H9 (cell line): Measurements from ENCODE around the gene CTXN1. TPM values are rescaled to one million over a fixed set of nuclear protein-coding genes. Genes with fewer than 3 reads are reported as not detected.

Experiments
- DNase-seq: peaks from one replicate; pipeline ENCODE4 v3.0.0-alpha.2; 2017
- H2AFZ ChIP-seq: one replicate; pipeline ENCODE4 v1.6.1; 2013; ENCODE audit warnings: mild to moderate bottlenecking, low read length, control low read depth, moderate library complexity
- H2AK5ac ChIP-seq: 2 replicates; pipeline ENCODE4 v1.6.1; 2013; ENCODE audit warnings: low read length, control low read depth, mixed read lengths; ENCODE audit not compliant: insufficient read length
- H2BK120ac ChIP-seq: one replicate; pipeline ENCODE4 v1.6.1; 2013; ENCODE audit warnings: low read depth, mild to moderate bottlenecking, low read length, control low read depth, inconsistent platforms; ENCODE audit not compliant: poor library complexity, severe bottlenecking
- H2BK12ac ChIP-seq: 2 replicates; pipeline ENCODE4 v1.6.1; 2013; ENCODE audit warnings: low read length, control low read depth, mixed read lengths, low read depth; ENCODE audit not compliant: insufficient read length
- H2BK15ac ChIP-seq: 2 replicates; pipeline ENCODE4 v1.6.1; 2013; ENCODE audit warnings: low read depth, low read length, control low read depth
- H2BK20ac ChIP-seq: one replicate; pipeline ENCODE4 v1.6.1; 2013; ENCODE audit warnings: low read depth, mild to moderate bottlenecking, low read length, control low read depth, inconsistent platforms; ENCODE audit not compliant: poor library complexity, severe bottlenecking
- H2BK5ac ChIP-seq: 2 replicates; pipeline ENCODE4 v1.6.1; 2013; ENCODE audit warnings: low read length, control low read depth, mixed read lengths; ENCODE audit not compliant: insufficient read length
- H3K14ac ChIP-seq: 2 replicates; pipeline ENCODE4 v1.6.1; 2013; ENCODE audit warnings: low read length, control low read depth; ENCODE audit not compliant: insufficient read depth
- H3K18ac ChIP-seq: 2 replicates; pipeline ENCODE4 v1.6.1; 2013; ENCODE audit warnings: low read depth, mild to moderate bottlenecking, mixed read lengths, low read length, control low read depth; ENCODE audit not compliant: insufficient read length
- H3K23ac ChIP-seq: 2 replicates; pipeline ENCODE4 v1.6.1; 2013; ENCODE audit warnings: low read length, control low read depth, mixed read lengths, low read depth; ENCODE audit not compliant: insufficient read length
- H3K23me2 ChIP-seq: 2 replicates; pipeline ENCODE4 v1.6.1; 2013; ENCODE audit warnings: low read depth, mild to moderate bottlenecking, mixed read lengths, low read length, control low read depth; ENCODE audit not compliant: insufficient read length, poor library complexity, severe bottlenecking
- H3K27ac ChIP-seq: 2 replicates; pipeline ENCODE4 v1.5.1; 2013; ENCODE audit warnings: low read length, control low read depth, mixed read lengths, low read depth; ENCODE audit not compliant: insufficient read length
- H3K27me3 ChIP-seq: 2 replicates; pipeline ENCODE4 v1.6.1; 2013; ENCODE audit warnings: low read length, control low read depth, inconsistent platforms; ENCODE audit not compliant: insufficient read depth
- H3K4ac ChIP-seq: 2 replicates; pipeline ENCODE4 v1.6.1; 2013; ENCODE audit warnings: low read depth, mild to moderate bottlenecking, control low read depth, inconsistent platforms, low read length, moderate library complexity
- H3K4me1 ChIP-seq: 2 replicates; pipeline ENCODE4 v1.6.1; 2013; ENCODE audit warnings: low read length, control low read depth, inconsistent platforms; ENCODE audit not compliant: insufficient read depth
- H3K4me2 ChIP-seq: 2 replicates; pipeline ENCODE4 v1.6.1; 2013; ENCODE audit warnings: low read length, control low read depth, mixed read lengths; ENCODE audit not compliant: insufficient read length, insufficient read depth
- H3K56ac ChIP-seq: 2 replicates; pipeline ENCODE4 v1.6.1; 2013; ENCODE audit warnings: low read depth, mild to moderate bottlenecking, mixed read lengths, low read length, control low read depth; ENCODE audit not compliant: insufficient read length
- H3K79me1 ChIP-seq: 2 replicates; pipeline ENCODE4 v1.6.1; 2013; ENCODE audit warnings: low read depth, mild to moderate bottlenecking, moderate library complexity, low read length, control low read depth, inconsistent platforms; ENCODE audit not compliant: insufficient read depth, poor library complexity, severe bottlenecking
- H3K79me2 ChIP-seq: 2 replicates; pipeline ENCODE4 v1.6.1; 2013; ENCODE audit warnings: low read length, control low read depth, inconsistent platforms; ENCODE audit not compliant: insufficient read depth
- H3K9ac ChIP-seq: 2 replicates; pipeline ENCODE4 v1.6.1; 2013; ENCODE audit warnings: low read length, control low read depth, mixed read lengths; ENCODE audit not compliant: insufficient read length; ENCODE audit errors: extremely low read depth
- H3K9me3 ChIP-seq: one replicate; pipeline ENCODE4 v1.6.1; 2013; ENCODE audit warnings: low read depth, low read length, inconsistent platforms; ENCODE audit not compliant: control insufficient read depth
- H3T11ph ChIP-seq: one replicate; pipeline ENCODE4 v1.6.1; 2013; ENCODE audit warnings: mild to moderate bottlenecking, low read length, control low read depth, inconsistent platforms
- H4K20me1 ChIP-seq: one replicate; pipeline ENCODE4 v1.6.1; 2013; ENCODE audit not compliant: control insufficient read depth, insufficient read length, insufficient read depth
- H4K5ac ChIP-seq: 2 replicates; pipeline ENCODE4 v1.6.1; 2013; ENCODE audit warnings: low read depth, mild to moderate bottlenecking, mixed read lengths, low read length, control low read depth; ENCODE audit not compliant: insufficient read length
- H4K8ac ChIP-seq: replicated peaks from 2 replicates; pipeline ENCODE4 v1.6.1; 2013; ENCODE audit warnings: low read length, control low read depth, mixed read lengths, low read depth; ENCODE audit not compliant: insufficient read length
- H4K91ac ChIP-seq: 2 replicates; pipeline ENCODE4 v1.6.1; 2013; ENCODE audit warnings: low read depth, mild to moderate bottlenecking, moderate library complexity, mixed read lengths, low read length, control low read depth; ENCODE audit not compliant: insufficient read length
- H3K27ac Mint-ChIP-seq, 3 experiments: 2 replicates in 2 of 3; 3 replicates in 1 of 3; pipeline ENCODE4 v1.8.0; 2020 to 2021; ENCODE audit warnings: mixed read lengths in 3 of 3, mild to moderate bottlenecking in 1 of 3, moderate library complexity in 1 of 3
- H3K27me3 Mint-ChIP-seq: 2 replicates; pipeline ENCODE4 v1.8.0; 2021; ENCODE audit warnings: low read depth, mild to moderate bottlenecking, moderate library complexity, mixed read lengths
- H3K36me3 Mint-ChIP-seq, 3 experiments: 2 replicates in 2 of 3; 3 replicates in 1 of 3; pipeline ENCODE4 v1.8.0; 2020 to 2021; ENCODE audit warnings: low read depth in 3 of 3, mixed read lengths in 3 of 3; ENCODE audit not compliant: insufficient read depth in 1 of 3
- H3K4me1 Mint-ChIP-seq, 2 experiments: 2 replicates each; pipeline ENCODE4 v1.8.0; 2020; ENCODE audit warnings: mixed read lengths in 2 of 2
- H3K4me3 Mint-ChIP-seq, 2 experiments: 2 replicates in 1 of 2; 3 replicates in 1 of 2; pipeline ENCODE4 v1.8.0; 2020 to 2021; ENCODE audit warnings: mild to moderate bottlenecking in 2 of 2, mixed read lengths in 2 of 2, moderate library complexity in 1 of 2
- H3K9me3 Mint-ChIP-seq, 2 experiments: 2 replicates in 1 of 2; 3 replicates in 1 of 2; pipeline ENCODE4 v1.8.0; 2020; ENCODE audit warnings: mild to moderate bottlenecking in 2 of 2, mixed read lengths in 2 of 2, moderate library complexity in 1 of 2
- WGBS: extraction: QIAGEN DNeasy Blood & Tissue Kit; methylation state at CpG from one replicate; pipeline ENCODE4 v1.1.7; 2013; ENCODE audit warnings: missing lambda C conversion rate, low lambda C conversion rate, mixed read lengths; ENCODE audit not compliant: insufficient read length; ENCODE audit errors: extremely low coverage; 5-methylcytosine and 5-hydroxymethylcytosine counted together
- total RNA-seq: library from RNA; stranded (reverse); gene quantifications from 2 replicates; pipeline ENCODE4 v1.2.1, GENCODE V29; 2021
- TF ChIP-seq, protein P1 (sequence below): fragments of 200-600 bp; sonication (generic); conservative IDR thresholded peaks from 3 replicates; pipeline ENCODE4 v1.8.0; 2021; ENCODE audit warnings: antibody characterized with exemption, mild to moderate bottlenecking

Gene CTXN1
- total RNA-seq, 1 experiment from 2014 or later = 22.7 TPM

- no peaks in the 10 kb centered on the region for H3K9me3 Mint-ChIP-seq
- Histone ChIP-seq H3K27me3 (peaks cover 16% of the 10 kb centered on the region; the same call in 1 of the 2 replicates), H3K9ac (no peak overlapping the region), H3K9me3 (no peaks in the 10 kb centered on the region), H3K79me2 (no peaks in the 10 kb centered on the region), H2BK12ac (no peak overlapping the region), H4K91ac (no peak overlapping the region), H3K79me1 (no peaks in the 10 kb centered on the region), H3K56ac (no peak overlapping the region), H3K14ac (no peak overlapping the region), H3T11ph (no peak overlapping the region), H3K4me2 (no peak overlapping the region), H2BK5ac (no peak overlapping the region), H2BK20ac (no peak overlapping the region), H4K5ac (no peak overlapping the region), H2BK120ac (no peak overlapping the region), H2AFZ (no peak overlapping the region), H3K4me1 (no peaks in the 10 kb centered on the region), H3K23me2 (peaks cover 11% of the 10 kb centered on the region), H3K27ac (no peak overlapping the region), H2AK5ac (no peak overlapping the region), H3K18ac (no peak overlapping the region), H3K4ac (no peak overlapping the region), H2BK15ac (no peak overlapping the region), H3K23ac (no peak overlapping the region), H4K8ac (no peak overlapping the region), H4K20me1 (no peaks in the 10 kb centered on the region)
- H3K4me3 Mint-ChIP-seq = no peak overlapping the region
- DNase-seq = no peak
- peaks cover 13 to 28% (median 24%) of the 10 kb centered on the region in 3 experiments; a peak in 6 of 7 replicates for H3K36me3 Mint-ChIP-seq
- H3K27ac Mint-ChIP-seq = no peak overlapping the region
- TF ChIP-seq, protein P1, sequence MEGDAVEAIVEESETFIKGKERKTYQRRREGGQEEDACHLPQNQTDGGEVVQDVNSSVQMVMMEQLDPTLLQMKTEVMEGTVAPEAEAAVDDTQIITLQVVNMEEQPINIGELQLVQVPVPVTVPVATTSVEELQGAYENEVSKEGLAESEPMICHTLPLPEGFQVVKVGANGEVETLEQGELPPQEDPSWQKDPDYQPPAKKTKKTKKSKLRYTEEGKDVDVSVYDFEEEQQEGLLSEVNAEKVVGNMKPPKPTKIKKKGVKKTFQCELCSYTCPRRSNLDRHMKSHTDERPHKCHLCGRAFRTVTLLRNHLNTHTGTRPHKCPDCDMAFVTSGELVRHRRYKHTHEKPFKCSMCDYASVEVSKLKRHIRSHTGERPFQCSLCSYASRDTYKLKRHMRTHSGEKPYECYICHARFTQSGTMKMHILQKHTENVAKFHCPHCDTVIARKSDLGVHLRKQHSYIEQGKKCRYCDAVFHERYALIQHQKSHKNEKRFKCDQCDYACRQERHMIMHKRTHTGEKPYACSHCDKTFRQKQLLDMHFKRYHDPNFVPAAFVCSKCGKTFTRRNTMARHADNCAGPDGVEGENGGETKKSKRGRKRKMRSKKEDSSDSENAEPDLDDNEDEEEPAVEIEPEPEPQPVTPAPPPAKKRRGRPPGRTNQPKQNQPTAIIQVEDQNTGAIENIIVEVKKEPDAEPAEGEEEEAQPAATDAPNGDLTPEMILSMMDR = no peak
- peaks cover 7 to 12% of the 10 kb centered on the region in 2 experiments for H3K4me1 Mint-ChIP-seq
- H3K27me3 Mint-ChIP-seq = peaks cover 39% of the 10 kb centered on the region
- no CpG with 5 or more reads among the region's 39 CpGs for WGBS
These were observed 13.0 kb downstream of the CTXN1 start for GRCh38 chr19:7912697-7913564.
